Left ventricle myocardium inferior (tissue), 1 donor: ENCODE results near the gene DNAJC13. TPM values are rescaled to one million over a fixed set of nuclear protein-coding genes. Genes with fewer than 3 reads are reported as not detected.

Experiments used
- DNase-seq: peaks from one replicate; pipeline ENCODE4 v3.0.0-alpha.2; 2020
- H3K27ac ChIP-seq: fragments of 200-600 bp; replicated peaks from 2 replicates; pipeline ENCODE4 v1.8.0; 2021
- H3K27me3 ChIP-seq: fragments of 200-600 bp; 2 replicates; pipeline ENCODE4 v1.8.0; 2021; ENCODE audit warnings: low read depth
- H3K36me3 ChIP-seq: fragments of 200-600 bp; 2 replicates; pipeline ENCODE4 v1.8.0; 2021
- H3K4me1 ChIP-seq: fragments of 200-600 bp; 2 replicates; pipeline ENCODE4 v1.8.0; 2021
- H3K4me3 ChIP-seq: fragments of 200-600 bp; 2 replicates; pipeline ENCODE4 v1.8.0; 2021; ENCODE audit warnings: mild to moderate bottlenecking, moderate library complexity
- H3K9me3 ChIP-seq: fragments of 200-600 bp; replicated peaks from 2 replicates; pipeline ENCODE4 v1.8.0; 2021
- intact Hi-C: fragments of 100-400 bp; cut with micrococcal nuclease; formaldehyde crosslinking; loops from one replicate; pipeline ENCODE4 v1.11.0; 2022
- total RNA-seq: library from RNA; stranded (reverse); fragmentation: NEBNext Ultra II Directional; extraction: Animal tissue kit (Norgen Biotek cat#: 25700); gene quantifications from one replicate; pipeline ENCODE4 v1.2.1, GENCODE V29; 2021
- TF ChIP-seq, protein P1 (sequence below): fragments of 200-600 bp; IDR thresholded peaks from 2 replicates; pipeline ENCODE4 v1.8.0; 2021; ENCODE audit warnings: antibody characterized with exemption, mild to moderate bottlenecking, borderline replicate concordance
- donor health status: DM: no; HTN: yes; CAD: no; lungs with severe emphysema.

Gene DNAJC13
- total RNA-seq, 1 donor from 2014 or later, result 31.0 TPM

- DNase-seq, result peak; percentile 24
- no peaks in the 10 kb centered on the region for H3K9me3 ChIP-seq
- H3K4me1 ChIP-seq, result peaks cover 6% of the 10 kb centered on the region
- H3K27me3 ChIP-seq, result no peaks in the 10 kb centered on the region
- intact Hi-C loops, result loop anchor here (2.0 kb wide), 1 partner anchor 103 kb away; no protein-coding TSS in a partner anchor
- H3K4me3 ChIP-seq, result no peak overlapping the region
- TF ChIP-seq, protein P1, sequence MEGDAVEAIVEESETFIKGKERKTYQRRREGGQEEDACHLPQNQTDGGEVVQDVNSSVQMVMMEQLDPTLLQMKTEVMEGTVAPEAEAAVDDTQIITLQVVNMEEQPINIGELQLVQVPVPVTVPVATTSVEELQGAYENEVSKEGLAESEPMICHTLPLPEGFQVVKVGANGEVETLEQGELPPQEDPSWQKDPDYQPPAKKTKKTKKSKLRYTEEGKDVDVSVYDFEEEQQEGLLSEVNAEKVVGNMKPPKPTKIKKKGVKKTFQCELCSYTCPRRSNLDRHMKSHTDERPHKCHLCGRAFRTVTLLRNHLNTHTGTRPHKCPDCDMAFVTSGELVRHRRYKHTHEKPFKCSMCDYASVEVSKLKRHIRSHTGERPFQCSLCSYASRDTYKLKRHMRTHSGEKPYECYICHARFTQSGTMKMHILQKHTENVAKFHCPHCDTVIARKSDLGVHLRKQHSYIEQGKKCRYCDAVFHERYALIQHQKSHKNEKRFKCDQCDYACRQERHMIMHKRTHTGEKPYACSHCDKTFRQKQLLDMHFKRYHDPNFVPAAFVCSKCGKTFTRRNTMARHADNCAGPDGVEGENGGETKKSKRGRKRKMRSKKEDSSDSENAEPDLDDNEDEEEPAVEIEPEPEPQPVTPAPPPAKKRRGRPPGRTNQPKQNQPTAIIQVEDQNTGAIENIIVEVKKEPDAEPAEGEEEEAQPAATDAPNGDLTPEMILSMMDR, result peak; percentile 76
- H3K36me3 ChIP-seq, result peaks cover 81% of the 10 kb centered on the region
- no peak overlapping the region for H3K27ac ChIP-seq
Observed at GRCh38 chr3:132535575-132536441, 118.5 kb downstream of the DNAJC13 start.

- TF ChIP-seq, protein P1, result no peak
- Histone ChIP-seq H3K27ac (no peak overlapping the region), H3K9me3 (no peaks in the 10 kb centered on the region), H3K27me3 (no peaks in the 10 kb centered on the region), H3K4me3 (no peak overlapping the region), H3K4me1 (peaks cover 6% of the 10 kb centered on the region), H3K36me3 (peaks cover 80% of the 10 kb centered on the region)
- intact Hi-C loops, result loop anchor here (2.0 kb wide), 1 partner anchor 102 kb away; no protein-coding TSS in a partner anchor
- no peak for DNase-seq
Observed at GRCh38 chr3:132536442-132537153, 119.3 kb downstream of the DNAJC13 start.

DNA sequence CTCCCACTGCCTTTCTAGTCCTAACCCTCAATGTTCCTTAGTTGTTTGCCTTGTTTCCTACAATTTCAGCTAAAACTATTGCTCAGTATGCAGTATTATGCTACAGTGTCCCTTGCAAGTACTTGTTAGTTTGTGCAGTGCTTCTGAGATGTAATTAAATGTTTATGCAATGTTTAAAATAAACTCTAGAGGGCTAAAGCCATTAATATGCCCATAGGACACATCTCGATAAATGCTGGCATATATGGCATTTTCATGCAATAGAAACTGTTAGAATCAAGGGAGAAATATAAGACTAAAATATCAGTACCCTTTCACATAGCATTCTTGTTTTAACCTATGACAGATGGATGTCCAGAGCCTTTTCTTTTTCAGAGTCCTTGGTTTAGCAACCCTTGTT lies 120.0 kb downstream of the DNAJC13 start:
- TF ChIP-seq, protein P1, result no peak
- peaks cover 79% of the 10 kb centered on the region for H3K36me3 ChIP-seq
- H3K27ac ChIP-seq, result no peak overlapping the region
- DNase-seq, result no peak
- peaks cover 6% of the 10 kb centered on the region for H3K4me1 ChIP-seq
- no peaks in the 10 kb centered on the region for H3K27me3 ChIP-seq
- no peak overlapping the region for H3K4me3 ChIP-seq
- intact Hi-C loops, result loop anchor here (2.0 kb wide), 1 partner anchor 102 kb away; no protein-coding TSS in a partner anchor
- no peaks in the 10 kb centered on the region for H3K9me3 ChIP-seq

GRCh38 chr3:132538072-132538471 lies 120.8 kb downstream of the DNAJC13 start:
- H3K4me1 ChIP-seq, result peaks cover 6% of the 10 kb centered on the region
- TF ChIP-seq, protein P1, result no peak
- no peaks in the 10 kb centered on the region for H3K27me3 ChIP-seq
- H3K9me3 ChIP-seq, result no peaks in the 10 kb centered on the region
- DNase-seq, result no peak
- intact Hi-C loops, result no loop called here
- H3K4me3 ChIP-seq, result no peak overlapping the region
- no peak overlapping the region for H3K27ac ChIP-seq
- H3K36me3 ChIP-seq, result peaks cover 72% of the 10 kb centered on the region

GRCh38 chr3:132539681-132540080 lies 122.4 kb downstream of the DNAJC13 start:
- no peak for DNase-seq
- intact Hi-C loops, result no loop called here
- TF ChIP-seq, protein P1, result no peak

More at GRCh38 chr3:132539681-132540080, 122.4 kb downstream of the DNAJC13 start:
- H3K4me3 ChIP-seq, result no peak overlapping the region
- H3K27me3 ChIP-seq, result no peaks in the 10 kb centered on the region
- H3K9me3 ChIP-seq, result no peaks in the 10 kb centered on the region
- peaks cover 61% of the 10 kb centered on the region for H3K36me3 ChIP-seq
- H3K4me1 ChIP-seq, result peaks cover 6% of the 10 kb centered on the region
- no peak overlapping the region for H3K27ac ChIP-seq
